ENCODE results near the gene CCDC7.
"Not testable (repeated sequence)": the region's sequence is repeated elsewhere in the genome, so short reads cannot be mapped to it uniquely, and the experiment has no call there.

Gene CCDC7

GRCh38 chr10:32582946-32583345, 137.0 kb downstream of the CCDC7 start:
- no peak for DNase-seq

DNA sequence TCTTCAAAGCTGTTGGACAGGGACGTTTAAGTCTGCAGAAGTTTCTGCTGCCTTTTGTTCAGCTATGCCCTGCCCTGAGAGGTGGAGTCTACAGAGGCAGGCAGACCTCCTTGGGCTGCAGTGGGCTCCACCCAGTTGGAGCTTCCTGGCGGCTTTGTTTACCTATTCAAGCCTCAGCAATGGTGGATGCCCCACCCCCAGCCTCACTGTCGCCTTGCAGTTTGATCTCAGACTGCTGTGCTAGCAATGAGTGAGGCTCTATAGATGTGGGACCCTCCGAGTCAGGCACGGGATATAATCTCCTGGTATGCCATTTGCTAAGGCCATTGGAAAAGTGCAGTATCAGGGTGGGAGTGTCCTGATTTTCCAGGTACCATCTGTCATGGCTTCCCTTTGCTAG, 152.1 kb downstream of the CCDC7 start:
- DNase-seq, result not testable (repeated sequence)

GRCh38 chr10:32600317-32600716, 154.4 kb downstream of the CCDC7 start:
- DNase-seq, result no peak

DNA sequence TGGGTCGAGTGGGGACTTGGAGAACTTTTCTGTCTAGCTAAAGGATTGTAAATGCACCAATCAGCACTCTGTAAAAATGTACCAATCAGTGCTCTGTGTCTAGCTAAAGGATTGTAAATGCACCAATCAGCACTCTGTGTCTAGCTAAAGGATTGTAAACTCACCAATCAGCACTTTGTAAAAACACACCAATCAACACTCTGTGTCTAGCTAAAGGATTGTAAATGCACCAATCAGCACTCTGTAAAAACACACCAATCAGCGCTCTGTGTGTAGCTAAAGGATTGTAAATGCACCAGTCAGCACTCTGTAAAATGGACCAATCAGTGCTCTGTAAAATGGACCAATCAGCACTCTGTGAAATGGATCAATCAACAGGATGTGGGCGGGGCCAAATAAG, 155.6 kb downstream of the CCDC7 start:
- DNase-seq, result not testable (repeated sequence)

DNA sequence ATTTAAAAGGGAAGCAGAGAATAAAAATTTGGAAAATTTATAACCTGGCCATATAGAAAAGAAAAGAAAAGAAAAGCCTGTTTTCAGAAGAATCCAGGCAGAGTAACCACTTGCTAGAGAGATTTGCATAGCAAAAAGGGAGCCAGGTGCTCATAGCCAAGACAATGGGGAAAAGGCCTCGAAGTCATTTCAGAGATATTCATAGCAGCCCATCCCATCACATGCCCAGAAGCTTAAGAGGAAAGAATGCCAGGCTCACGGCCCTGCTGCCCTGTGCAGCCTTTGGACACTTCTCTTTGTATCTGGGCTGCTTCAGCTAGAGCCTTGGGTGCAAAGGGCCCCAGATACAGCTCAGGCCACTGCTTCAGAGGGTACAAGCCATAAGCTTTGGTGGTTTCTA, 159.8 kb downstream of the CCDC7 start:
- no peak for DNase-seq

DNA sequence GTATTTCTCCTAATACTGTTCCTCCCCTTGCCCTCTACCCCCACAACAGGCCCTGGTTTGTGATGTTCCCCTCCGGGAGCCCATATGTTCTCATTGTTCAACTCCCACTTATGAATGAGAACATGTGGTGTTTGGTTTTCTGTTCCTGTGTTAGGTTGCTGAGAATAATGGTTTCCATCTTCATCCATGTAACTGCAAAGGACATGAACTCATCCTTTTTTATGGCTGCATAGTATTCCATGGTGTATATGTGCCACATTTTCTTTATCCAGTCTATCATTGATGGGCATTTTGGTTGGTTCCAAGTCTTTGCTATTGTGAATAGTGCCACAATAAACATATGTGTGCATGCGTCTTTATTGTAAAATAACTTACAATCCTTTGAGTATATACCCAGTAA, 164.6 kb downstream of the CCDC7 start:
- not testable (repeated sequence) for DNase-seq

- DNase-seq, result no peak
These were observed 170.5 kb downstream of the CCDC7 start for GRCh38 chr10:32616438-32616837.

DNA sequence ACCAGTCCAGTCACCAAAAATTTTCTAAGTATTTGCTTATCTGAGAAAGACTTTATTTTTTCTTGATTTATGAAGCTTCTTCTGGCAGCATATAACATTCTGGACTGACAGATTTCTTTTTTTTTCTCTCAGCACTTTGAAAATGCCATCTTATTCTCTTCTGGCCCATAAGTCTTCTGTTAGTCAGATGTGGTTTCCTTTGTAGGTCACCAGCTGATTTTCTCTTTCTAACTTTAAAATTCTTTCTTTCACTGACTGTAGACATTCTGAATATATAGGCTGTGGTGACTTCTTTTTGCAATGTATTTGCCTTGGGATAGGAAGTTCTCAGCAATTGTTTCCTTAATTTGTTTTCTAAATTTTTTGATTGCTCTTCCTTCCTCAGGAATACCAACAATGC, 172.5 kb downstream of the CCDC7 start:
- DNase-seq, result no peak

DNA sequence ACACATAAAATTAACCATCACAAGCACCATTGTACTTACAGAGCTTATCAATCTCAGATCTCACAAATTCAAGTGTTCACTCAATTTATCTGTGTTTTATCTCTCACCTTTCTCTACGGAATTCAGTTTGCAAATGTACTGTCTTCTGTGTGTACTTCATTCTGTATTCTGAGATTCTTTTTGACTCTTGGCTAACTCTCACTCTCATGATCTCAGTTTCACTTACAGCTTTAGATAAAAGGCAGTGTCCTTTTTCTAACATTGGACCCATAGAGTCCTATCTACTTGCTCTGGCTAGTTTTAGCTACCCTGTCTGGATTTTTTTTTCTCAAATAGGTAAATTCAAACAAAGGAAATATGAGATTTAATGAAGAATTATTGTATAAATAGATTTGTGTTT, 176.0 kb downstream of the CCDC7 start:
- DNase-seq, result no peak

- no peak for DNase-seq
These were observed 176.5 kb downstream of the CCDC7 start for GRCh38 chr10:32622409-32622808.

- DNase-seq, result no peak
These were observed 181.2 kb downstream of the CCDC7 start for GRCh38 chr10:32627183-32627582.

DNA sequence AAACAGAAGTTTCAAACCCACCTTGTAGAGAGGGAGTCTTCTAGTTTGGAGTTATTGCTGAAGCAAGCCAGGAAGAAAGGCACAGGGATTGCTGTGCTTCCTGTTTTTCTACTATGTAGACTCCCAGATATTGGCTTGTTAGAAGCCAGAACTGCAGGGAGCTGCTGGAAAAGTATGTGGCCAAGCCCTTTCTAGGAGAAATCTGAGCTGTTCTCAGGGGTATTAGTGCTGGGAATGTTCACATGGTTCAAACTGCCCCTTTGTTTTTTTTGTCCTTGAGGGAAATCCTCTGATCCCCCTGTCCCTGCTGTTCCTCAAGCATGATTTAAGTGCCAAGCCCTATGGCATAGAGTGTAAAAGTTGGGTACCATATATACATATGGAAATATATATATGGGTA, 184.0 kb downstream of the CCDC7 start:
- DNase-seq, result no peak

DNA sequence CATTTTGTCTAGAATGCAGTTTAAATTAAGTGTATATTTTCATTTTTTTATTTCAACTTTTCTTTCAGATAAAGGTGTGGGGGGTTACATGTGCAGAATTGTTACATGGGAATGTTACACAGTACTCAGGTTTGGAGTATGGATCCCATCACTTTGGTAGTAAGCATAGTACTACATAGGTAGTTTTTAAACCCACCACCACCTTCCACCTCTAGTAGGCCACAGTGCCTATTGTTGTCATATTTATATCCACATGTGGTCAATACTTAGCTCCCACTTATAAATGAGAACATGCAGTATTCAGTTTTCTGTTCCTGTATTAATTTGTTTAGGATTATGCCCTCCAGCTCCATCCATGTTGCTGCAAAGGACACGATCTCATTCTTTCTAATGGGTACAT, 200.6 kb downstream of the CCDC7 start:
- no peak for DNase-seq

DNA sequence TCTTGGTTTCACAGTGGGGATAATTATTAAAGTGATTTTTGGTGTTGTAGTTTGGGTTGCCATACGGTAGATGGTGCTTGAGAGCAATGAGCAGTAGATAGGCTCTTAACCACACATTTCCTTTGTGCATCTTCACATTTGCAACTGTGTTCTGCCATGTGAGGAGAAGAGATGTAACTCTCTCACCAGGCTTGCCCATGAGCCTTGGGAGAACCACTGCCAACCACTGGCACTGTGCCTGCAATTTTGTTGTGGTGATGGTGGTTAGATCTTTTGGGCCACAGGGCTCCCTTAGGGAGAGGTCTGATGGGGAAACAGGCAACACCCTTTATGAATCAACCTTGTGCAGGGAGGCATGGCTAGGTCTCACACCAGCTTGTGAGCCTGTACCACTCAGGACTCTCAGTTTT, 204.3 kb downstream of the CCDC7 start:
- no peak for DNase-seq

- not testable (repeated sequence) for DNase-seq
These were observed 211.5 kb downstream of the CCDC7 start for GRCh38 chr10:32657430-32657829.

GRCh38 chr10:32661346-32661745, 215.4 kb downstream of the CCDC7 start:
- DNase-seq, result no peak

DNA sequence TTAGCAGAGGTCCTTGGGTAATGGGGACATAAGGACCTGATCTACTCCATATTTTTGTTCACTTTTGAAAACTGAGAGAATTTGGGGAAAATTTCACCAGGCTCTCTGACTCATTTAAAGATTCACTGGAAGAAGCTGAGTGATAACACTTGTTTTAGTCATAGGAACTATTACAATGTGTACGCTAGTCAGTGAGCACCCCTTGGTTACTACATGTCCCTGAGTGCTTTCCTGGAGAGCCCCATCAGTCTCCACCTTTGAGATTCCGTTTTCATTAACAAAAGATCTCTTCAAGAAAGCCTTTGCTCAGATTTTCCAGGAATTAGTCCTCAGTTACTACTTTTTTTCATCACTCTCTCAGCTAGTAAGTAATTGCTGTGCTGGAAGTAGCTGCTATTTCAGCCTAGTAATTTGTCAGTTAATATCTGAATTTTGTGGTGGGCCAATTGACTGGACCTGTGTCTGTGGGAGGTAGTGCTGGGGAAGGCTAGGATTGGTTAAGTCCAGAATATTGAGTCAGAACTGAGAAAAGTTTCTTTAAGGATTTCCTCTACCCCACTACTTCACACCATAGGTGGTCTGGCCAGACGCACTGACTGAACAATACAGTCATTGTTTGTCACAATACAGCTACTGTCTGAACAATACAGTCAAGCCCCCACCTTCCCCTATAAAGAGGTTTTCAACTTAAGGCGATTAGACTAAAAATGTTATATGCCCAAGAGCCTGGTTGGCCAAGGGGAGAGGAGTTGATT, 235.0 kb downstream of the CCDC7 start:
- DNase-seq, result no peak

DNA sequence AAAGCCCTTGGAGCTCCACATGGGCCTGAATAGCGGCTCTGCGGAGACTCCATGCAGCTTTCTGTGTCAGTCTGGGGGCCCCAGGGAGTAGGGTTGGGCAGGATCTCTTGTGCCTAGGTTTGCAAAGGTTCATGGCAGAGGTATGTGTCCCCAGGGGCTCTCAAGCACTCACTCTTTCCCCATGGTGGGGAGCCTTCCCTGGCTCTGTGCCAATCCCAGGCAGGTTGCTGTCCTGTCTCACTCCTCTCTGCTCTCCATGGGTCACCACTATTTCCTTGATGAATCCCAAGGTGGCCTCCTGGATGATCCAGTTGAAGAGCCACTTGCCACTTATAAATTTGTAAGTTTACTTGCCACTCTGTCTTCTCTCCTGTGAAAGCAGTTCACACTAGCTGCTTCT, 238.4 kb downstream of the CCDC7 start:
- DNase-seq, result no peak

GRCh38 chr10:32687116-32687515, 241.2 kb downstream of the CCDC7 start:
- DNase-seq, result no peak

GRCh38 chr10:32687546-32687945, 241.6 kb downstream of the CCDC7 start:
- no peak for DNase-seq

DNA sequence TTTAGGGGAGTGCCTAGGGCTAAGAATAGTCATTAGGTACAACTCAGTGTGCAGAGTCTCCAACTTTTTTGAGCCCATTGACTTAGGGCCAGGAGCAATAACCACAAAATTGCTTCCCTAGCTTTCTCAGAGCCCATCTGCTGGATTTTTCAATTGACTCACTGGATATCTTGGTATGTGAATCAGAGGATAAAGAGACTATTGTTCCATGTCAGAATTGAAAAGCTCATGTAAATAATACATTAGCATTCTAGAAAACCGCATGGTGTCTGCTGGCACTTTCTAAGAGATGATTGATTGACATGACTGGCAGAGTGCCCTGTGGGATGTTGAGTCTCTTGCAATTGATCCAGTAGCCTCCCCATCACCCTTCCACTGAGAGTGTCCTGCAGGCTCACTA, 246.2 kb downstream of the CCDC7 start:
- DNase-seq, result no peak

DNA sequence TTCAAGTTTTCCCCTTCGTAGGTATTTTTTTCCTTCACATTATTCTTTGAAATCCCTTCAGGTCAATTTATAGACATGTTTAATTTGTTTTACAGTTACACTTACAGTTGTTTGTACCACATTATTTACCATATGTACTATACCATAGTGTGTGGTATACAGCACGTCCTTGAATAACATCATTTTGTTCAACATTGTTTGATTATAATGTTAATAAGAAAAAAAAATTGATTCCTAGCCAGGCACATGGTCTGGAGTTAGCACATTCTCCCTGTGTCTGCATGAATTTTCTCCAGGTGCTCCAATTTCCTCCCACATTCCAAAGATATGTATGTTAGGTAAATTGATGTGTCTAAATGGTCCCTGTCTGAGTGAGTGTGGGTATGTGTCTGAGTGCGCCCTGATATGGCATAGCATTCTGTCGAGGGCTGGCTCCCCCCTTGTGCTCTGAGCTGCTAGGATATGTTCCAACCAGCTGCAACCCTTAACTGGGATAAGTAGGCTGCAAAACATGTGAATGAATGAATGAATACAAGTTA, 247.6 kb downstream of the CCDC7 start:
- no peak for DNase-seq

- not testable (repeated sequence) for DNase-seq
These were observed 253.7 kb downstream of the CCDC7 start for GRCh38 chr10:32699683-32700082.

GRCh38 chr10:32713560-32713959, 267.6 kb downstream of the CCDC7 start:
- DNase-seq, result no peak

GRCh38 chr10:32731527-32731926, 285.6 kb downstream of the CCDC7 start:
- DNase-seq, result no peak

All from stimulated activated CD4-positive, alpha-beta T cell treated with anti-CD3 and anti-CD28 coated beads, Interleukin-2, amount 100 ng/mL, for 24 hours (primary cell).